ENCODE results near the gene LRP1. TPM values are rescaled to one million over a fixed set of nuclear protein-coding genes. Genes with fewer than 3 reads are reported as not detected.

The LRP1 gene
- total and polyA plus RNA-seq, 2 experiments from 2014 or later = 26.6 to 145 TPM

GRCh38 chr12:57159311-57159710, 31.0 kb downstream of the LRP1 start:
- Mint-ChIP-seq H3K27me3 (ENCODE audit: insufficient read depth, low read depth, poor library complexity) (peaks cover 17% of the 10 kb centered on the region), H3K27ac (no peak overlapping the region), H3K4me1 (no peaks in the 10 kb centered on the region), H3K4me3 (no peak overlapping the region), H3K9me3 (no peaks in the 10 kb centered on the region; the same call in 2 of the 3 replicates), H3K36me3 (ENCODE audit: low read depth) (peaks cover 94% of the 10 kb centered on the region)
- no peak for ATAC-seq
- Histone ChIP-seq H3K36me3 (ENCODE audit: insufficient read depth) (peaks cover 33% of the 10 kb centered on the region), H3K4me2 (no peak overlapping the region), H3K27ac (ENCODE audit: low read depth) (no peak overlapping the region), H3K79me2 (replicated peaks; ENCODE audit: insufficient read depth) (no peaks in the 10 kb centered on the region), H3F3A (replicated peaks; ENCODE audit: low read depth) (0 out of 2 replicates have a peak, but pooled peaks cover 8% of the 10 kb centered on the region), H3K4me1 (ENCODE audit: insufficient read depth) (no peaks in the 10 kb centered on the region), H2AFZ (no peak overlapping the region), H3K9me2 (ENCODE audit: insufficient read depth) (no peaks in the 10 kb centered on the region), H3K4me3 (no peak overlapping the region), H3K27me3 (ENCODE audit: insufficient read depth) (no peaks in the 10 kb centered on the region), H4K20me1 (replicated peaks; ENCODE audit: insufficient read depth) (peaks cover 22% of the 10 kb centered on the region; the same call in 1 of the 2 replicates)
- TF ChIP-seq CREB1 (CRISPR knock-in tag; IDR thresholded peaks at IDR 0.05; ENCODE audit: low read depth) (no peak), ZNF114 (CRISPR knock-in tag; IDR thresholded peaks at IDR 0.05) (no peak), ZNF462 (CRISPR knock-in tag; IDR thresholded peaks at IDR 0.05) (no peak), POLR2AphosphoS5 (IDR thresholded peaks at IDR 0.05; ENCODE audit: low read depth) (no peak), ZNF331 (CRISPR knock-in tag; IDR thresholded peaks at IDR 0.05; ENCODE audit: low read depth) (no peak), EZH2 (IDR thresholded peaks at IDR 0.05; ENCODE audit: low read depth, unreplicated experiment) (no peak), REST (IDR thresholded peaks at IDR 0.05; ENCODE audit: unreplicated experiment) (no peak), CTCF (conservative IDR thresholded peaks at IDR 0.05; ENCODE audit: low read depth in 2 of 2) (no peak), NANOG (IDR thresholded peaks at IDR 0.05; ENCODE audit: borderline replicate concordance) (no peak), ETS1 (IDR thresholded peaks at IDR 0.05) (no peak), EZH2phosphoT487 (IDR thresholded peaks at IDR 0.05; ENCODE audit: unreplicated experiment) (no peak), JUNB (IDR thresholded peaks at IDR 0.05; ENCODE audit: unreplicated experiment) (no peak), STAT1 (IDR thresholded peaks at IDR 0.05; ENCODE audit: unreplicated experiment) (no peak)
- no peak for DNase-seq (ENCODE audit: low spot score)
